ENCODE measurements around the gene MYMX.

DNA sequence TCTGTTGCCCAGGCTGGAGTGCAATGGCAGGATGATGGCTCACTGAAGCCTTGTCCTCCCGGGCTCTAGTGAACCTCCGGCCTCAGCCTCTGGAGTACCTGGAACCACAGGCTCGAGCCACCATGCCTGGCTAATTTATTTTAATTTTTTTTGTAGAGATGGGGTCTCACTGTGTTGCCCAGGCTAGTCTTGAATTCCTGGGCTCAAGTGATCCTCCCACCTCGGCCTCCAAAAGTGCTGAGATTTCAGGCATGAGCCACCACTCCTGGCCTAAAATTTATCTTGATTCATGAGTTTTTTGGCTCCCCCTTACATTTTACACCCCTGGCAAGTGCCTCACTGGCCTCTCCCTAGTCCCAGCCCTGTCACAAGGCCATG, 4.2 kb downstream of the MYMX start:
- TF ChIP-seq GATA3 (IDR thresholded peaks at IDR 0.05; ENCODE audit: low read depth, low read length) (no peak), GATA2 (IDR thresholded peaks at IDR 0.05; ENCODE audit: low read depth, low read length) (no peak)
